T-cell (primary cell): ENCODE data around the gene HS3ST6. TPM values are rescaled to one million over a fixed set of nuclear protein-coding genes. Genes with fewer than 3 reads are reported as not detected.
A peak's percentile ranks its signal among the peaks of the same experiment; 100 is the strongest.

Experiments
- ATAC-seq, 4 experiments: fragments of 200-7000 bp in 3 of 4; fragments of 150-1000 bp in 1 of 4; cut with Tn5 transposase; replicated peaks in 1 of 4; 1 replicate in 3 of 4; 2 replicates in 1 of 4; pipeline ENCODE4 v1.10.0; 2021; ENCODE audit warnings: moderate library complexity in 3 of 4, mild to moderate bottlenecking in 2 of 4, moderate number of reproducible peaks in 1 of 4
- CTCF ChIA-PET, 2 donors: fragments of 300-600 bp; sonication (Branson Sonifier 250); formaldehyde crosslinking; loops; one replicate each; lab custom pipeline; 2022; ENCODE audit warnings: antibody characterized with exemption in 2 of 2; lab: Charles Lee
- POLR2A ChIA-PET, 2 donors: fragments of 300-600 bp; sonication (Branson Sonifier 250); formaldehyde crosslinking; loops; one replicate each; lab custom pipeline; 2022; ENCODE audit warnings: antibody characterized with exemption in 2 of 2; lab: Charles Lee
- DNase-seq, 35 experiments: peaks; one replicate each; pipeline versions ENCODE4 v3.0.0 to v3.0.0-alpha.2; 2013 to 2023
- H3K27ac ChIP-seq: one replicate; pipeline ENCODE4 v1.5.1; 2013; ENCODE audit warnings: low read length
- H3K27me3 ChIP-seq, 2 experiments: replicated peaks in 1 of 2; 1 replicate in 1 of 2; 2 replicates in 1 of 2; pipeline versions ENCODE4 v1.6.1 to v1.7.0; 2013; ENCODE audit warnings: low read length in 1 of 2, mixed read lengths in 1 of 2; ENCODE audit not compliant: control insufficient read depth in 2 of 2, insufficient read depth in 2 of 2; ENCODE audit errors: extremely low read depth in 1 of 2
- H3K36me3 ChIP-seq, 2 donors: 1 replicate in 1 of 2; 2 replicates in 1 of 2; pipeline versions ENCODE4 v1.6.1 to v1.7.0; 2013; ENCODE audit warnings: low read length in 1 of 2; ENCODE audit not compliant: control insufficient read depth in 2 of 2, insufficient read depth in 1 of 2; ENCODE audit errors: extremely low read depth in 1 of 2
- H3K4me1 ChIP-seq, 2 experiments: 1 replicate in 1 of 2; 2 replicates in 1 of 2; pipeline versions ENCODE4 v1.6.1 to v1.7.0; 2013; ENCODE audit warnings: low read length in 2 of 2, mixed read lengths in 1 of 2; ENCODE audit not compliant: insufficient read depth in 2 of 2, control insufficient read depth in 1 of 2; ENCODE audit errors: extremely low read depth in 1 of 2
- H3K4me3 ChIP-seq, 2 donors: 1 replicate in 1 of 2; 2 replicates in 1 of 2; pipeline versions ENCODE4 v1.5.1 to v1.7.0; 2013; ENCODE audit warnings: mild to moderate bottlenecking in 2 of 2, low read length in 1 of 2, moderate library complexity in 1 of 2; ENCODE audit not compliant: control insufficient read depth in 1 of 2; ENCODE audit errors: extremely low read depth in 1 of 2
- H3K9me3 ChIP-seq: 2 replicates; pipeline ENCODE4 v1.7.0; 2013
- H3K27ac Mint-ChIP-seq, 2 donors: one replicate each; pipeline ENCODE4 v1.8.0; 2020 to 2021; ENCODE audit warnings: mild to moderate bottlenecking in 2 of 2, mixed read lengths in 2 of 2
- H3K27me3 Mint-ChIP-seq, 2 donors: one replicate each; pipeline ENCODE4 v1.8.0; 2021 to 2022; ENCODE audit warnings: mixed read lengths in 2 of 2
- H3K36me3 Mint-ChIP-seq: one replicate; pipeline ENCODE4 v1.8.0; 2021; ENCODE audit warnings: mixed read lengths
- H3K4me1 Mint-ChIP-seq, 3 donors: one replicate each; pipeline ENCODE4 v1.8.0; 2020 to 2022; ENCODE audit warnings: mixed read lengths in 3 of 3, mild to moderate bottlenecking in 1 of 3
- H3K4me3 Mint-ChIP-seq, 3 donors: one replicate each; pipeline ENCODE4 v1.8.0; 2020 to 2022; ENCODE audit warnings: mild to moderate bottlenecking in 3 of 3, mixed read lengths in 3 of 3, moderate library complexity in 3 of 3
- H3K9me3 Mint-ChIP-seq, 3 donors: one replicate each; pipeline ENCODE4 v1.8.0; 2020 to 2022; ENCODE audit warnings: mixed read lengths in 3 of 3
- WGBS: methylation state at CpG from one replicate; pipeline ENCODE4 v1.1.5; 2013; ENCODE audit warnings: missing lambda C conversion rate; ENCODE audit not compliant: insufficient coverage; 5-methylcytosine and 5-hydroxymethylcytosine counted together
- total RNA-seq, 35 experiments: library from RNA in 6 of 35; stranded (reverse) in 6 of 35; fragments of 120-200 nt in 1 of 35; gene quantifications; one replicate each; pipeline versions ENCODE4 v1.2.1 to v1.2.4 and lab custom pipeline; 2013 to 2026

The HS3ST6 gene
- total RNA-seq, 5 donors from 2014 or later (not counting 1 experiment from before 2014, with no cell fraction given), result not detected

- Mint-ChIP-seq H3K36me3 (no peaks in the 10 kb centered on the region), H3K27me3 (peaks cover 30 to 53% of the 10 kb centered on the region in 2 donors), H3K9me3 (no peaks in the 10 kb centered on the region), H3K4me1 (peaks cover 0 to 5% (median 0%) of the 10 kb centered on the region in 3 donors), H3K27ac (no peak overlapping the region), H3K4me3 (no peak overlapping the region)
- no peaks in the 10 kb centered on the region for H3K36me3 ChIP-seq
- ChIA-PET CTCF (no interaction called here), POLR2A (no interaction called here)
- peaks cover 9 to 71% of the 10 kb centered on the region in 2 experiments for H3K27me3 ChIP-seq
- no peaks in the 10 kb centered on the region for H3K9me3 ChIP-seq
- no peak for ATAC-seq
- no peak for DNase-seq
- peaks cover 0 to 5% of the 10 kb centered on the region in 2 experiments for H3K4me1 ChIP-seq
- no peak overlapping the region for H3K27ac ChIP-seq
- 71% methylated on average over 25 of the region's 25 CpGs for WGBS
- no peak overlapping the region for H3K4me3 ChIP-seq
Observed at GRCh38 chr16:1915732-1916639, 2.2 kb downstream of the HS3ST6 start.

DNA sequence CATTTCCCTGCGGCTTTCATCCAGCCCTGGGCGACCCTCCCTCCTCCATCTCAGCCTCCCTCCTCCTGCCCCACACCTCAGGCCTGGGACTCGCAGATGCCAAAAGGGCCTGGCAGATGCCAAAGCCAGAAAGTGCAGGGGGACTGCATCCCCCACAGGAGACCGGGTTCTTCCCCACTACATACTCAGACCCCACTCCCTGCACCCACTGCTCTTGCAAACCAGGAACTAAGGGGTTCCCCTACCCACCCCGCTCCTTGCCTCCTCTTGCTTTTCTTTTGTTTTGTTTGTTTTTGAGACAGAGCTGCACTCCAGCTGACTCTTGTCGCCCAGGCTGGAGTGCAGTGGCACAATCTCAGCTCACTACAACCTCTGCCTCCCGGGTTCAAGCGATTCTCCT, 3.2 kb downstream of the HS3ST6 start:
- no peaks in the 10 kb centered on the region for H3K36me3 ChIP-seq
- H3K9me3 ChIP-seq, result no peaks in the 10 kb centered on the region
- H3K36me3 Mint-ChIP-seq, result no peaks in the 10 kb centered on the region
- 54% methylated on average over 4 of the region's 8 CpGs for whole genome bisulfite sequencing
- H3K4me3 Mint-ChIP-seq, result no peak overlapping the region
- peaks cover 23 to 44% of the 10 kb centered on the region in 2 donors for H3K27me3 Mint-ChIP-seq
- H3K4me1 ChIP-seq, result peaks cover 0 to 5% of the 10 kb centered on the region in 2 experiments
- no peak overlapping the region for H3K27ac Mint-ChIP-seq
- H3K27me3 ChIP-seq, result peaks cover 9 to 62% of the 10 kb centered on the region in 2 experiments
- ChIA-PET POLR2A (no interaction called here), CTCF (no interaction called here)
- no peak for DNase-seq
- no peak for ATAC-seq
- H3K4me3 ChIP-seq, result no peak overlapping the region
- H3K27ac ChIP-seq, result no peak overlapping the region
- H3K9me3 Mint-ChIP-seq, result no peaks in the 10 kb centered on the region
- peaks cover 0 to 3% (median 0%) of the 10 kb centered on the region in 3 donors for H3K4me1 Mint-ChIP-seq

DNA sequence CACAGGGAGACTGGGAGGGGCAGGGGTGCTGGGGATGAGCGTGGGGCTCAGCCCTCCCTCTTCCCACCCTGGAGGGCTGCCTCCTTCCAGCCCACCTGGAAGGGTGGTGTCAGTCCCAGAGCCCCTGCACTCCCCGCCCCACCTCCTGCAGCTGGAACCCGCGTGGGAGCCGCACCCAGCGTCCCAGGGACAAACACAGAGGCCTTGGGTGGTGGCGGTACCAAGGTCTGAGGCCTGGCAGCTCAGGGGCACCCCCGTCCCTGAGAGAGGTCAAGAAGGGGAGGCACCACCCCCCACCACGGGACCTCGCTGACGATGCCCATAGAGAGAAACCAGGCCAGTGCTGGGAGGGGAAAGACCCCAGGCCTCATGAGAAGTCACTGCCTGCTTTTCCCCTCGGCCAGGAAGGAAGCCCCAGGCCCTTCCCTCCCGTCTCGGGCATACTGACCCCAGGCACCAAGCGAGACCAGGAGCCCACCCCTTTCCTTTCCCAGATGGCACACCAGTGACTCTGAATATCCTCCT, 4.1 kb downstream of the HS3ST6 start:
- DNase-seq, result no peak
- Histone ChIP-seq H3K4me1 (peaks cover 0 to 5% of the 10 kb centered on the region in 2 experiments), H3K27ac (no peak overlapping the region), H3K9me3 (no peaks in the 10 kb centered on the region), H3K4me3 (no peak overlapping the region), H3K36me3 (no peaks in the 10 kb centered on the region), H3K27me3 (peaks cover 9 to 62% of the 10 kb centered on the region in 2 experiments)
- no peak for ATAC-seq
- no peaks in the 10 kb centered on the region for H3K9me3 Mint-ChIP-seq
- WGBS, result 45% methylated on average over 7 of the region's 15 CpGs
- ChIA-PET CTCF (no interaction called here), POLR2A (no interaction called here)
- no peaks in the 10 kb centered on the region for H3K36me3 Mint-ChIP-seq
- no peak overlapping the region for H3K27ac Mint-ChIP-seq
- no peak overlapping the region for H3K4me3 Mint-ChIP-seq
- peaks cover 23 to 43% of the 10 kb centered on the region in 2 donors for H3K27me3 Mint-ChIP-seq
- H3K4me1 Mint-ChIP-seq, result peaks cover 0 to 3% (median 0%) of the 10 kb centered on the region in 3 donors

DNA sequence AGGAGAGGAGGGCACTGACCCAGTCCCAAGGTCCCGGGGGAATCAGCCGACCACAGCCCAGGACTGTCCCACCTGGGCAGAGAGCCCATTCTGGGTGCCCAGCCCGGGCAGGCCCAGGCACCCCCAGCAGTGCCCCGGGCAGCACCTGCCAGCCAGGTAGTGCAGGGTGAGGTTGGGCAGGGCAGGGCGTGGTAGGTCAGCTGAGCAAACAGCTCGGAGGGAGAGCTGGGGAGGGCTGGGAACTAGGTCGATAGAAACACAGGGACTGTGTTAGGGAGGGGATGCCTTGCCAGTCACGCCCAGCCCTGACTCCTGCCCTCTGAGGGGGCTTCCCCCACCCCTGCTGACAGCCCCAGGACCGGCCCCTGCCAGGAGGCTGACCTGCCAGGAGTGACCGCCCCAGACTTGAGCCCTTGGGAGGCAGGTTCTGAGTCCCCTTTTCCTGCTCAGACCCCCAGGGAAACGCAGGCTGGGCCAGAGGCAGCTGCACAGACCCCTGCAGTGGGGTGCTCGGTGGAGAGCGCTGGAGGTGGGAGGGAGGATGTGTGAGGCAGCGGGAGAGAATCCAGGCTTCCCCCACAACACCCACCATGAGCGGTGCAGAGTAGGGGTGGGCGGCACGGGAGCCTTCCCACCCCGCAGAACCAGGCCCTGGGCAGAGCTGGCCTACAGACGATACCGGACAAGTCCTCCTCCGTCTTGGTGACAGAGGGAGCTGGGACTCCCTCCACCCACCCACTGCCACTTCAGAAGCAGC, 4.7 kb downstream of the HS3ST6 start:
- CTCF ChIA-PET, result no interaction called here
- no peaks in the 10 kb centered on the region for H3K36me3 ChIP-seq
- H3K27me3 ChIP-seq, result peaks cover 9 to 62% of the 10 kb centered on the region in 2 experiments
- 68% methylated on average over 12 of the region's 21 CpGs for WGBS
- DNase-seq (no peak), ATAC-seq (peak in 1 of 4 experiments; percentile 13)
- H3K4me1 Mint-ChIP-seq, result peaks cover 0 to 3% (median 0%) of the 10 kb centered on the region in 3 donors
- no peaks in the 10 kb centered on the region for H3K9me3 ChIP-seq
- no peak overlapping the region for H3K27ac Mint-ChIP-seq
- POLR2A ChIA-PET, result no interaction called here
- H3K27me3 Mint-ChIP-seq, result peaks cover 28 to 41% of the 10 kb centered on the region in 2 donors
- peaks cover 0 to 1% of the 10 kb centered on the region in 2 experiments for H3K4me1 ChIP-seq
- H3K27ac ChIP-seq, result no peak overlapping the region
- H3K4me3 ChIP-seq, result no peak overlapping the region
- no peaks in the 10 kb centered on the region for H3K9me3 Mint-ChIP-seq
- no peak overlapping the region for H3K4me3 Mint-ChIP-seq
- H3K36me3 Mint-ChIP-seq, result no peaks in the 10 kb centered on the region

DNA sequence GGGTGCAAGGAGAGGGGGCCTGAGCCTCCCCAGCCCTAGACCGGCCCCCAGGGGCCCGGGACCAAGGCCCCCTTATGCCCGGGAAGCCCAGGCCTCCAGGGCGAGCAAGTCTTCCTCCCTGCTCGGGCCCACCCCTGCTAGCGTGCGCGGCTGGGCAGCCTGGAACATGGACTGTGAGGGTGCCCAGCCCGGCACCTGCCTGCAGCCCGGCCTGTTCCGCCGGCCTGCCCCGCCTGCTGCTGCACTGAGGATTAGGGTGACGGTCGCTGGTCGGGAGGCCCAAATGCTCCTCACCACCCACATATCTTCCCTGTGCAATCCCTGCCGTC, 6.0 kb downstream of the HS3ST6 start:
- no peak for ATAC-seq
- CTCF ChIA-PET, result no interaction called here

DNA sequence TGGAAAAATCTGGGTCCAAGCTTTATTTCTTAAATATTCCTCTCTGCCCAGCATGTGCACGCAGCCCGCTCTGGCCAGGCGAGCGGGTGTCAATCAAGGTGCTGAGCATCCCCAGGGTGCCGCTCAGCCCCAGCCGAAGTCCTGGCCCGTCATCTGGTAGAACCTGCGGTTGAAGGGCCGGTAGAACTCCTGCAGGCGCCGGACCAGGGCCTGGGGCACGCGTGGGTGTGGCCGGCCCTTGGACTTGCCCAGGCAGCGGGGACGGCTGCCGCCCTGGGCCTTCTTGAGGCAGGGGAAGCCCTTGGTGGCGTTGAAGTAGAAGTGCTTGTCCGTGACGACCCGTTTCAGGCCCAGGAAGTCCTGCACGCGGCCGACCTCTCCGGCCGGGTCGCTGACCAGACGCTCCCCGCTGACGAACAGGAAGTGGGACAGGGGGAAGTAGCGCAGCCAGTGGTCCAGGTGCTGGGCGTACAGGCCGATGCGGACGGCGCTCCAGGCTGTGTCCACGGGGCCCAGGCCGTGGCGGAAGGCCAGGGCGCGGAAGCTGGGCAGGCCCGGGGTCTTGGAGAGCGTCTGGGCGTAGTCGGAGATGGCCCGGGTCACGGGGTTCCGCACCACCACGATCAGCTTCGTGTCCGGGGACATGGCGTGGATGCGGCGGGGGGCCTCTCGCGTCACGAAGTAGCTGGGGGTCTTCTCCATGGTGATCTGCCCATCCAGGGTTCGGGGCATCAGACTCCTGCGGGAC, 6.6 kb downstream of the HS3ST6 start:
- Mint-ChIP-seq H3K36me3 (no peaks in the 10 kb centered on the region), H3K4me1 (no peaks in the 10 kb centered on the region), H3K27ac (no peak overlapping the region), H3K9me3 (no peaks in the 10 kb centered on the region), H3K27me3 (peaks cover 23 to 39% of the 10 kb centered on the region in 2 donors), H3K4me3 (no peak overlapping the region)
- POLR2A ChIA-PET, result no interaction called here
- CTCF ChIA-PET, result interaction anchor here in 1 of 2 donors (0.6 to 0.7 kb wide), 2 partner anchors 46 to 1331 kb away, joined by 5 to 7 read pairs; no protein-coding TSS in a partner anchor
- H3K4me1 ChIP-seq, result no peaks in the 10 kb centered on the region
- DNase-seq (no peak), ATAC-seq (no peak)
- no peak overlapping the region for H3K27ac ChIP-seq
- H3K27me3 ChIP-seq, result peaks cover 4 to 67% of the 10 kb centered on the region in 2 experiments
- H3K9me3 ChIP-seq, result no peaks in the 10 kb centered on the region
- 89% methylated on average over 49 of the region's 59 CpGs for WGBS
- no peak overlapping the region for H3K4me3 ChIP-seq
- H3K36me3 ChIP-seq, result no peaks in the 10 kb centered on the region

More for the DNA sequence above, 6.0 kb downstream of the HS3ST6 start:
- H3K36me3 Mint-ChIP-seq, result no peaks in the 10 kb centered on the region
- H3K27ac ChIP-seq, result no peak overlapping the region
- no peak overlapping the region for H3K27ac Mint-ChIP-seq
- no peak overlapping the region for H3K4me3 Mint-ChIP-seq
- H3K4me1 Mint-ChIP-seq, result peaks cover 0 to 3% (median 0%) of the 10 kb centered on the region in 3 donors
- no peaks in the 10 kb centered on the region for H3K36me3 ChIP-seq
- POLR2A ChIA-PET, result no interaction called here
- 81% methylated on average over 12 of the region's 17 CpGs for WGBS
- no peaks in the 10 kb centered on the region for H3K9me3 Mint-ChIP-seq
- H3K27me3 Mint-ChIP-seq, result peaks cover 28 to 41% of the 10 kb centered on the region in 2 donors
- no peak for DNase-seq
- H3K9me3 ChIP-seq, result no peaks in the 10 kb centered on the region
- H3K27me3 ChIP-seq, result peaks cover 9 to 67% of the 10 kb centered on the region in 2 experiments
- H3K4me3 ChIP-seq, result no peak overlapping the region
- no peaks in the 10 kb centered on the region for H3K4me1 ChIP-seq
